ENCODE measurements around the gene MTG2.
A peak's percentile ranks its signal among the peaks of the same experiment; 100 is the strongest.

MTG2 gene

DNA sequence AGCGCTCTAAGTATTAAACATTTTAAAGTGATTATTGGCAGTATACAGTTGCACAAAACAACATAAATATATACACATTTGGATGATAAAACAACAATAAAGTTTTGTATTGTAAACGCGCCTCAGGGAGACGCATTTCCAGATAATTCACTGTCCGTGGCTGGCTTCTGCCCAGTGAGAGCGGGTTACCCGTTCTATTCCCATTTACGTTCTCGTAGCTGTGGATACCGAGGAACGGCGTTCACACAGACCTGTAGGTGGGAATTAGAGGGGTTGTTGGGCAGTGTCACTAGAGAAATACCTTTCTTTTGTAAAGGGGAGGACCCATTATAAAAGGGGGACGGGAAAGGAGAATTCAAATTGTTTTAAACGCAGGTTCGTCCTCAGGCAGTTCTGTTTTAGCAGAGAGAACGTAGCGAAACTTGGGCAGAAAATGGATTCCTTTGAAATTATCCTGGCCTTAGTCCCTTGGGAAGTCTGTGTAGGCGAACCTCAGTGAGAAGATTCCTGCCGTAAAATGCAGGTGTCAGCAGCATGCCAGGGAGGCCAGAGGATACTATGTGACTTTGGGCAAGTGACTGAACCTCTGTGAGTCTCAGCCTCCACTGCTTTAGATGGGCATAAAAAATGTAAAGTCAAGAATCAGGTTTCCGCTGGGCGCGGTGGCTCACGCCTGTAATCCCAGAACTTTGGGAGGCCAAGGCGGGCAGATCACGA, 756 bp downstream of the MTG2 start:
- DNase-seq (ENCODE audit: low read depth): peak; percentile 6

DNA sequence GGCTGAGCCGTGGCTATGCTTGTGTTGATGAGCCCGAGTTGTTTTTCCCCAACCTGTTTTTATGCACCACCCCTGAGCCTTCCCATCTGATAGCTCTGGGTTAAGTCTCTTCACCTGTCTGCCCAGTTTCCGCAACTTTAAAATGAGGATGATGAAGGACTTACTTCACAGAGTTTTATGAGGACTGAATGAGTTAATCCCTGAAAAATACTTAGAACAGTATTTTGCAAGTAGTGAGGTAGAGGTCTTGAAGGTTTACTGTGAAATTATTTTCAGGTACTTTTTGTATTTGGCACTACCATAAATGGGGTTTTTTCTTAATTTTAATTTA, 3.2 kb downstream of the MTG2 start:
- no peak for DNase-seq (ENCODE audit: low read depth)

DNA sequence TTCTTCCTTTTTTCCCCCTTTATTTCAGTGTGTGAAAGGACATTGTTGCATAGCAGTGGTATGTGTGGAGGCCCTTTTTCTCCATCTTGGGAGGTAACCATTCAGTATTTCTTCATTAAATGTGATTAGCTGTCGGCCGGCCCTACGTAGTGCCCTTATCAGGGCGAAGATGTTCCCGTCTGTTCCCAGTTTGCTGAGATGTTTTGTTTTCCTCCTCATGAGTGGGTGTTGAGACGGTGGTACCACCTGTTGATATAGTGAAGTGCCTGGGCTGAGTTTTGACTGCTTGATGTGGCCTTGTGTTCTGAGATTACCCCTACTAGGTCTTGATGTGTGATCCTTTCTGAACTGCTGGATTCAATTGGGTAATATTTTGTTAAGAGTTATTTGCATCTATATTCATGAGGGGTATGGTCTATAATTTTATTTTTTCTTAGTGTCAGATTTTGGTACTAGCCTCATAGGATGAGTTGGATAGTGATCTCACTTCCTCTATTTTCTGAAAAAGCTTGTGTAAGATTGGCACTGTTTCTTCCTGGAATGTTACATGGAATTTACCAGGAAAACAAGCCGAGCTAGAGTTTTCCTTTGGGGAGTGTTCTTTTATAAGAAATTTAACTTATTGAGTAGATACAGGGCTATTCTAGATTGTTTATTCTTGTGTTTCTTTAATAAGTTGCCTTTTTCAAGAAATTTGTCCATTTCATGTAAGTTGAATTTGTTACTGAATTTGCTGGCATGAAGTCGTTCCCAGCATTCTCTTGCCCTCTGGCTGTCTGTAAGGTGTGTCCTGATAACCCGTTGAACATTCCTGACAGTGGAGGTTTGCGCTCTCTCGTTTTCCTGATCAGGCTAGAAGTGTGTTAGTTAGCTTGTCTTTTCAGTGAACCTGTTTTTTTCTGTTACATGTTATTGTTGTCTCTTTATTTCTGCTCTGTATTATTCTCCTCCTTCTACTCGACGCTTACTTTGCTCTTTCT, 4.3 kb downstream of the MTG2 start:
- DNase-seq (ENCODE audit: low read depth): peak; percentile 54

DNA sequence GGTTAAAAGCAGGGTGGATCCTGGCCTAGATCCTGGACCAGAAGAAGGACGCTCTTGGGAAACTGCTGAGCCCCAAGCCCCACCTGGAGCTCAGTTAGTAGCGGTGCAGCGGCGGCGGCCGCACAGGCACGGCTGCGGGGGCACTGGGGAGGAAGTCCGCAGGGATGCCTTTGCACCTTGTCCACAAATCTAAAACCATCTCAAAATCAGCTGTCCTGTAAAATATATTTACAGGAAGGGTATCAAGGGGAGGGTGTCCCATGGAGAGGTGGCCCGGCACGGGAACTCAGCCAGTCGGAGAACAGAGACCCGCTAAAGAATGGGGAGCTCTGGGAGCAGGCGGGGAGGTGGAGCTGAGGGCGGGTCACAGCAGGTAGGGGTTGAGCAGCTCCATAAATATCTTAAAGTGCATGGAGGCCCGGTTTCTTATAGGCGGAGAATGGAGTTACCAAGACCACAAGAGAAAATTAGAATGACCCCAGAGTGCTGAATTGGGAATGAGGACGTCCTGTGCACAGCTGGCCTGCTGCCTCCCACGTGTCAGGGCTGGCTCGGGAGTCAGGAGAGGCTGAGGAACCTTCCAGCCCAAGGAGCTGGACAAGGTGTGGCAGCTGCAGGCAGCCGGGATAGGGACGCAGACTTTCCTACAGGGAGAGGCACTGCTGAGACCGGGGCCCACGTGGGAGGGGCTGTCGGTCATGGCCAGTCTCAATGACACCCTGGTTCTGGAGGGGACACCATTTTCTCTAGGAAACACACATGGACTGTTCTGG, 8.0 kb downstream of the MTG2 start:
- DNase-seq (ENCODE audit: low read depth): no peak

DNA sequence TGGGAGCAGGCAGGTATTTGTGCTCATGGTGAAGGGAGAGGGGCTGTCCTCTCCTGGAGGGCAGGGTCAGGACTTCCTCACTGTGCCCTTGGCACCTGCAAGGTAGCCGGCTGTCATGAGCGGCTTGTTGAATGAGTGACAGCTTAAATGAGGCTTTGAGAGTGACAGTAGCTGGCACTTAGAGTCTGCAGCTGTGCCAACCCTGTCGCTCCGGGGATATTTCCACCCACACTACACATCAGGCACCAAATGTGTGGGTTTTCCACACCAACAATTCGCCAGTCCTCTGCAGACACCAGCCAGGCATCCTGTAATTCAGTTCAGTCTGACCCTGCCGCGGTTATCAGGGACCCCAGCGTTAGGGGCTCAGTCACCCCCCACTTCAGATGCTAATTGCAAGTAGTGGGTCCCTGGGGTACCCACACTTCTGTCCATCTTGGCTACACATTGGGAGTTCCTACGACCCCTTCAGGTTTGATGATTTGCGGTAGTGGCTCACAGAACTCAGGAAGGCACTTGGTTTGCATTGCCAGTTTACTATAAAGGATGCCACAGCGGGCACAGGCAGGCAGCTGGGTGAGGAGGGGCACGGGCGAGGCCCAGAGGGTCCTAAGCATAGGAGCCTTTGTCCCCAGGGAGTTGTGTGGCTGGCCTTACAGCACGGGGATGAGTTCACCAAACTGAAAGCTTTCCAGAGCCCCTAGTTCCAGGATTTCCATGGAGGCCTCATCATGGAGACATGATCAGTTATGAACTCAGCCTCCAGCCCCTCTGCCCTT, 9.1 kb downstream of the MTG2 start:
- no peak for DNase-seq (ENCODE audit: low read depth)

DNA sequence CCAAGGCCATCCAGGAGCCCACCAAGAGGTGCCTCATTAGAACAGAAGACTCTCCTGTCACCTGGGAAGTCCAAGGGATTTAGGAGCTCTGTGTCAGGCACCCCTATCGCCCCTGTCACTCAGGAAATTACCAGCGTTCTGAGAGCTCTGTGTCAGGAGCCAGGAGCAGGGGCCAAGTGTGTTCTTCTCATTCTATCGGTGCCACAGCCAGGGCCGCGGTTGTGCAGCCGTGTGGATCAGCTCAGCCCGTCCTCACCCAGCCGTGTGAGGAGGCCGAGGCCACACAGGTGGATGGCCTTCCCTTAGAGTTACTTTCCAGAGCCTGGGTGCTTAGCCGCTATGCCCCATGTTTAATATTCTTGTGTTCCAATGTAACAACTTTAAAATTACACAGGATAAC, 9.8 kb downstream of the MTG2 start:
- no peak for DNase-seq (ENCODE audit: low read depth)

DNA sequence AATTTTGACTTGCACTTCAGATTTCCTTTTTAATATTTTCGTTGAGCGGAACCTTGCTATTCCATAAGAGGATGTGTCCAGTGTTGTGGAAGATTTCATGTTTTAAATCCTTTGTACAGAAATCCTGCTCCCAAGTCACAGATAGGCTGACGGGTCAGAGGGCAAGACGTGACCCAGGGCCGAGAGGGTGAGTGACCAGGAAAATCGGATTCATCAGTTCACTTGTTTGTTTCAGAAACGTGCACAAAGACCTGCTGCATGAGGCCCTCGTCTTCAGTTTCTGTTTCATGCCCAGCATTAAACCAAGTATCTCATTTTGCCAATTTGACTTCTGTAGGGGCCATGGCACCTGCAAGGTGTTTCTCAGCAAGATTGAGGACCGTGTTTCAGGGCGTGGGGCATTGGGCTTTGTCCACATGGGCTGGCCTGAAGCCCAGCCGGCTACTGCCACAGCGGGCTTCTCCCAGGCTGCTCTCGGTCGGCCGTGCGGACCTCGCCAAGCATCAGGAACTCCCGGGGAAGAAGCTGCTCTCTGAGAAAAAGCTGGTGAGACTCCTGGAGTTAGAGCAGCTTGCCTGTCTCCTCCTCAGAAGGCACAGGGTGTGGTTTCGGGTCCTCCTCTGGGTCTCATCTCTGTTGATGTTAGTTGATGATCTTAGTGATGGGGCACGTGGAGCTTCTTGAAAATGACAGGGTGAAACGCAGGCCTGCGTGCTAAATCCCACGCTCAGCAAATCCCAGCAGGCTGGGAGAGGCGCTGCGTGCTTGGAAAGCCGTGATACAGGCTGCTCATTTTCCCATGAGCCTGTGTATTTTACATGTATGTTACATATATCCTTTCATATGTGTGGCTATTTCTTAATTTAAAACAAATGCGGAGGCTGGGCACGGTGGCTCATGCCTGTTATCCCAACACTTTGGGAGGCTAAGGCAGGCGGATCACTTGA, 10.5 kb downstream of the MTG2 start:
- DNase-seq (ENCODE audit: low read depth): no peak

DNA sequence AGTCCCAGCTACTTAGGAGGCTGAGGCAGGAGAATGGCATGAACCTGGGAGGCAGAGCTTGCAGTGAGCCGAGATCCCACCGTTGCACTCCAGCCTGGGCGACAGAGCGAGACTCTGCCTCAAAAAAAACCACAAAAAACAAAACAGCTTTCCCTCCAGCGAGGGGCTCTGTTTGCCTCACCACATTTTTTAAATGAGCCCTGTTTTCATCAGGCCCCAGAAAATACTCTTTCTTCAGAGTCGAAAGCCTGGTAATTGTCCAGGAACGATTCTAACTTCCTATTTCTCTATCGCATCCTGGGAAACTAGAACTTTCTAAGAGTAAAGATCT, 12.2 kb downstream of the MTG2 start:
- DNase-seq (ENCODE audit: low read depth): no peak

DNA sequence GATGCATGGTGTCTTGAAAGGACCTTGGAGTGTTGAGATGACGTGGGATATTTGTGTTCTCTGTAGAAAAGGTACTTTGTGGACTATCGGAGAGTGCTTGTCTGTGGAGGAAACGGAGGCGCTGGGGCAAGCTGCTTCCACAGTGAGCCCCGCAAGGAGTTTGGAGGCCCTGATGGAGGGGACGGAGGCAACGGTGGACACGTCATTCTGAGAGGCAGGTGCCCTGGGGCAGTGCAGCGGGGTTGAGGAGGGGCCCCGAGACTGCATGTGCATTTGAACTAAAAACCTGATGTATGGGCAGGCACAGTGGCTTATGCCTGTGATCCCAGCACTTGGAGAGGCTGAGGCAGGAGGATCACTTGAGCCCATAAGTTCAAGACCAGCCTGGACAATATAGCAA, 12.9 kb downstream of the MTG2 start:
- DNase-seq (ENCODE audit: low read depth): no peak

DNA sequence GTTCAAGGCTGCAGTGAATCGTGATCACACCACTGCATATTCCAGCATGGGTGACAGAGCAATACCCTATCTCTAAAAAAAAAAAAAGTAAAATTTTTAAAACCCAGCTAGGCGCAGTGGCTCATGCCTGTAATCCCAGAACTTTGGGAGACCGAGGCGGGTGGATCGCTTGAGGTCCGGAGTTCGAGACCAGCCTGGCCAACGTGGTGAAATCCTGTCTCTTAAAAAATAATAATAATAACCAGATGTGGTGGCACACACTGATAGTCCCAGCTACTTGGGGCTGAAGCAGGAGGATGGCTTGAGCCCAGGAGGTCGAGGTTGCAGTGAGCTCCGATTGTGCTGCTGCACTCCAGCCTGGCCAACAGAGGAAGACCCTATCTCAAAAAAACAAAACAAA, 13.5 kb downstream of the MTG2 start:
- DNase-seq (ENCODE audit: low read depth): no peak

DNA sequence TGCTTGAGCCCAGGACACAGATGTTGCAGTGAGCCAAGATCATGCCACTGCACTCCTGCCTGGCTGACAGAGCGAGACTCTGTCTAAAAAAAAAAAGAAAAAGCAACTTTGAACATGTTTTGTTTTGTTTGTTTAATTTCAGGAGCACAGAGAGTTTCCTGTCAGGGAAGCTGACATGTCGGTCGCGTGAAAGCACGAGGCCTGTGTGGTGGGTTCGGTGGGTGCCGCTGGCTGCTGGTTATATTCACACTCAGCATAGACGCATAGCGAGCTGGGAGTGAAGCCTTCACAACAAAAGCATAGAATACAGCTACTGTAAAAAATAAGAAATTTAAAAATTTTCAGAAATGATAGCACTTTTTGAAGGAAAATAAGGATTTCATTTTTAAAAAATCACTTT, 14.5 kb downstream of the MTG2 start:
- DNase-seq (ENCODE audit: low read depth): no peak

DNA sequence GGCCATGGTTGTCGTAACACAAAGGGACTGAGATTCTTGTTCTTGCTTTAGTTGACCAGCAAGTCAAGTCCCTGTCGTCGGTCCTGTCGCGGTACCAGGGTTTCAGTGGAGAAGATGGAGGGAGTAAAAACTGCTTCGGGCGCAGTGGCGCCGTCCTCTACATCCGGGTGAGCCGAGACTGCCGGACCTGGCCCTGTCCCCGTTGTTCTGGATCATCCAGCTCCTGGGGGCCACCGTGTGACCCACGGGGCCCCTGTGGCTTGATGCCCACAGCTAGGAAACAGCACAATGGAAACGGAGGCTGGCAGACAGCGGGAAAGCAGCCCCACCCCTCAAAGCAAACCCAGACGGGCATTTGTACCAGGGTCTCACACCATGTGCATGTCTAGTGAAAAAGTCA, 15.0 kb downstream of the MTG2 start:
- no peak for DNase-seq (ENCODE audit: low read depth)

DNA sequence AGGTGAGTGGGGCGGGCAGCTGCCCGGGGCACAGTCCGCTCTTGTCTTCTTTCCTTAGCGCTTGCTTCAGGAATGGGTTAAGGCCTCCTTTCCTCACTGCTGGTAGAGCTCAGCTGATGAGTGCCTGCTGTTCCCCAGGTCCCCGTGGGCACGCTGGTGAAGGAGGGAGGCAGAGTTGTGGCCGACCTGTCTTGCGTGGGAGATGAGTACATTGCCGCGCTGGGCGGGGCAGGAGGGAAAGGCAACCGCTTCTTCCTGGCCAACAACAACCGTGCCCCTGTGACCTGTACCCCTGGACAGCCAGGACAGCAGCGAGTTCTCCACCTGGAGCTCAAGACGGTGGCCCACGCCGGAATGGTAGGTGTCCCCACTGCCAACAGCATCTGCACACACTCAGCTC, 15.7 kb downstream of the MTG2 start:
- no peak for DNase-seq (ENCODE audit: low read depth)

DNA sequence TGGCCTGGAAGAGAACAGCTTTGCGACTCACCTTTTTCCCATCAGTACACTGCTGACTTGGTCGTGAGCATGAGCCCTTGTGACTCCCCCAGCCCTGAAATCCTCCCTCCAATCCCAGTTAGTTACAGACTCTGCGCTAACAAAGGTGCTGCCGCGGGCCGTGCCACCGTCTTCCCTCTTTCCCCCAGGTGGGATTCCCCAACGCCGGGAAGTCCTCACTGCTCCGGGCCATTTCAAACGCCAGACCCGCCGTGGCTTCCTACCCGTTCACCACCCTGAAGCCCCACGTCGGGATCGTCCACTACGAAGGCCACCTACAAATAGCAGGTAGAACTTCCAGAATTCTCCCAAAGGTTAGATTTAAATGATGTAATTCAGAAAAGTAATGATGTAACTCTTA, 16.1 kb downstream of the MTG2 start:
- no peak for DNase-seq (ENCODE audit: low read depth)

DNA sequence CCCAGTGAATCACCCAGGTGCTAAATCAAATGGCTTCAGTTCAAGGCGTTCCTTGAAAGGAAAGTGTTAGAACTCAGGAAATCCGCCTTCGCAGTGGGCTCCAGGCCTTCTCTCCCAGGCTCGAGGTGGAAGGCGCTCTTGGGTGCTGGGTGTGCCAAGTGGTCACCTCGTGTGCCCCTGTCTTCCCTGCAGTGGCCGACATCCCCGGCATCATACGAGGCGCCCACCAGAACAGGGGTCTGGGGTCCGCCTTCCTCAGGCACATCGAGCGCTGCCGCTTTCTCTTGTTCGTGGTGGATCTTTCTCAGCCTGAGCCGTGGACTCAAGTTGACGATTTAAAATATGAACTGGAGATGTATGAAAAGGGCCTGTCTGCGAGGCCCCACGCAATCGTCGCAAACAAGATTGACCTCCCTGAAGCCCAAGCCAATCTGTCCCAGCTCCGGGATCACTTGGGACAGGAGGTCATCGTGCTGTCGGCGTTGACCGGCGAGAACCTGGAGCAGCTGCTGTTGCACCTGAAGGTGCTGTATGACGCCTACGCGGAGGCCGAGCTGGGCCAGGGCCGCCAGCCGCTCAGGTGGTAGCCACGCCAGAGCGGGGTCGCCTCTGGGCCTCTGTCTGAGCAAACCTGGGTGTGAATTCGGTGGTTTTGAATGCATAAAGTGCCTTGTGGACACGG, 17.8 kb downstream of the MTG2 start:
- no peak for DNase-seq (ENCODE audit: low read depth)

DNA sequence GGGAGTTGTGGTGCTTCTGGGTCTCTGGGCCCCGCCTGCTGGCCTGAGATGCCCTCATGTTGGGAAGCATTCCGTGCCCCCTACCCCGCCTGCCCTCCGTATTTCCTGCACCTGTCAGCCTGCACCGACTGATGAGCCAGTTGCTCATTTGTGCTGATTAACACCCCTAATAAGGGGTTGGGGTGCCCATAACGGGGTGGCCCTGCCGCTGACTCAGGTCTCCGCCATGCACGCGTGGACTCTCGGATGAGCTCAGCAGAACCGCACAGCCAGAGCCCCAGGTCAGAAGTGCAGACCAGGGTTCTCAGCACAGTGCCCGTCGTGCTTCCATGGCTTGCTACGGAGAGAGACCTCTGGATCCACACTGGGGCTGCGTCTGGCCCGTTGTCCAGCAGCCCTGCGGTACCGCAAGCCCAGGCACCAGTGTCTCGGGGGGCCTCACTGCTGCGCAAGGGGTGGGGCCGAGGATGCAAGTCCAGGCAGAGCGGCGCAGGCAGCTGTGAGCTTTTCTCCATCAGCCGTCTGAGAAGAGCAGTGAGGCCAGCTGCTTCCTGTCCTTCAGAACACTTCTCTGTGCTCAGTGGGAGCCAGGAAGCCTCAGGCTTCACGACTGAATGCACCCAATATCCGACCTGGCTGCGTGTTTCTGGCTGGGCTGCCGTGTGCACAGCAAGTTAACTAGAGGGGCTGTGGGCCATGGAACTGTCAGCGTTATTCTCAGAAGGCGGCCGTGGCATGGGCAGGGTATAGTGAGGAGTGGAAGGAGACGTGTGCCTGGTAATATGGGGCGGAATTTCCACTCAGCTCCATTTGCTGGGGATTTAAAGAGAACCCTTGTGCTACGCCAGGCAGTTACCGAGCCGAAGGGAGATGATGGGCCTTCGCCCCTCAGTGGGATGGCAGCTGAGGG, 18.6 kb downstream of the MTG2 start:
- DNase-seq (ENCODE audit: low read depth): no peak

DNA sequence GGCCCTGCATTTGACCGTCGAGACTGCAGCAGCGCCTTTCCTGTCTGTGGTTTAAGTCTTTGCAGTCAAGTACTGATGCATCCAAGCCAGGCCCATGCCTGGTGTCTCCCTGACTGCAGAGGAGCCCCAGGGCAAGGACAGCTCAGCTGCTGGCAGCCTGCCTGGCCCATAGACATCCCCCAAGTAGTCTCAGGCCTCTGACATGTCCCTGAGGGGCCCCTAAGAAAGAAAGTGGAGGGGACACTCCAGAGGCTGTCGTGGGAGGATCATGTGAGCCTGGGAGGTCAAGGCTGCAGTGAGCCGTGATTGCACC, 19.2 kb downstream of the MTG2 start:
- DNase-seq (ENCODE audit: low read depth): peak; percentile 68

DNA sequence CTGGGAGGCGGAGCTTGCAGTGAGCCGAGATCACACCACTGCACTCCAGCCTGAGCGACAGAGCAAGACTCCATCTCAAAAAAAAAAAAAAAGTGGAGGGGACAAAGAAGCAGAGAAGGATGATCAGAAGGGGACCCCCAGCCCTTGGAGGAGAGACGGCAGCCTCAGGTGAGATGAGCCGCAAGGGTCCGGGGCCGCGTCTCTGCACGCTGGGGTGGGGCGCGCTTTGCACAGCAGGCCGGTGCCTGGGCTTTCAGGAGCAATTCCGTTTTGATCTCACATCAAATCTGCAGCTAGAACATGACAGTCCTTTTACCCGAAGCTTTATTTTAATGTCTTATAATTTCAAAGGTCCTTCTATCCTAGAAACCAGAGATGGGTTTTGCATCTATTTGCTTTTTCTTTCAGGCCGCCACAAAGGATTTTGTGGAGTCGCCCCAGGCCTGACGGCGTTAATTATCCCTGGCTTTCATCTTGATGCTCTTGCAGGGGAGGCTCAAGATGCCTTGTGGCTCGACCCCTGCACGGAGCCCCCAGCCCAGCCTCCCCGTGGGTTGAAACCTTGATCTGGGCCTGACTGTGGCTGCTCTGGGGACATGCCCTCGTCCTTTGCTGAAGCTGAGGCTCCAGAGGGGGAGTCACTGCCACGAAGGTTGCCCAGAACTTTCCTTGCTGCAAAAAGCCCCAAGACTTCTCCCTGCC, 20.0 kb downstream of the MTG2 start:
- DNase-seq (ENCODE audit: low read depth): no peak

All from EH (cell line).